ENCODE results near the gene LRRC47. TPM values are rescaled to one million over a fixed set of nuclear protein-coding genes. Genes with fewer than 3 reads are reported as not detected.
"Not testable (repeated sequence)": the region's sequence is repeated elsewhere in the genome, so short reads cannot be mapped to it uniquely, and the experiment has no call there.

LRRC47 gene
- total RNA-seq, 2 experiments from 2014 or later, result 22.0 to 23.9 TPM

DNA sequence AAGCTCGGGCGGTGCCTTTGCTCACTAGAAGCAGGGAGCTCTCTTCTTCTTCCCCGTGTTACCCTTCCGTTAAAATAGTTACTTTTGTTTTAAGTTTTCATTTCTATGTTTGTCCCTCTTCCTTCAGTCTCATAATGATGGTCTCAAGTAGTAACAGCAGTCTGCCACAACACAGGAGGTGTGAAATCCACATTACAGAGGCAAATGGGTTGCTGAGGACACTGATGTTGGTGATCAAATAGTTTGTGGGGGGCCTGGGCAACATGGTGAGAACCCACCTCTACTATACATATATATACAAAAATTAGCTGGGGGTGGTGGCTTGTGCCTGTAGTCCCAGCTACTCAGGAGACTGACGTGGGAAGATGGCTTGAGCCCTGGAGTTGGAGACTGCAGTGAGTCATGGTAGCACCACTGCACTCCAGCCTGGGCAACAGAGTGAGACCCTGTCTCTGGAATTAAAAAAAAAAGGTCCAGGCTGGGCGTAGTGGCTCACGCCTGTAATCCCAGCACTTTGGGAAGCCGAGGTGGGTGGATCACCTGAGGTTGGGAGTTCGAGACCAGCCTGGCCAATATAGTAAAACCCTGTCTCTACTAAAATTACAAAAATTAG is 14.0 kb upstream of the LRRC47 start:
- H3K36me3 Mint-ChIP-seq (ENCODE audit: low read depth); H3K27me3 Mint-ChIP-seq (ENCODE audit: low read depth); intact Hi-C loops (cut with micrococcal nuclease); H3K9me3 Mint-ChIP-seq; H3K27ac Mint-ChIP-seq; DNase-seq; H3K4me3 Mint-ChIP-seq; H3K4me1 Mint-ChIP-seq (ENCODE audit: low read depth): not testable (repeated sequence)
- CTCF ChIA-PET, result interaction anchor here (0.7 to 1.3 kb wide), 2 partner anchors 10 to 43 kb away, joined by 3 read pairs; no protein-coding TSS in a partner anchor

DNA sequence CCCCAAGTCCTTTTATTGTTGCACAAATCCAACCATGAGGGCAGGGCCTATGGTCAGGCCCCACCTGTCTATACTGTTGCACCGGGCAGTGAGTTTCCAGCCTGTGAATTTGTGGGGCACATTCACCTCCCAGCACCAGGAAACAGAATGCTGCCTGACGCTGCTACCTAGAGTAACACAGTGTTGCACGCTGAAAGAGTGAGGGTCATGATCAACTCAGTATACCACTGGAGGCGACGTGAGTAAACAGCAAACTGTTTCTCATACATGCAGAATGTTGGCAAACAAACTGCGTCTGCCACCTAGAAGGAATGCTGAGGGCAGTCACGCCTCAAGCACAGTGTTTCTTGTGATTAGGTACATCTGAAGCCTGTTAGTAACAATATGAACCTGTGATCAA is 13.4 kb upstream of the LRRC47 start:
- no peaks in the 10 kb centered on the region for H3K36me3 Mint-ChIP-seq (ENCODE audit: low read depth)
- H3K9me3 Mint-ChIP-seq, result no peaks in the 10 kb centered on the region
- DNase-seq, result no peak
- intact Hi-C loops (cut with micrococcal nuclease), result no loop called here
- no peak overlapping the region for H3K4me3 Mint-ChIP-seq
- H3K27me3 Mint-ChIP-seq (ENCODE audit: low read depth), result peaks cover under 1% of the 10 kb centered on the region
- H3K27ac Mint-ChIP-seq, result no peak overlapping the region
- no peaks in the 10 kb centered on the region for H3K4me1 Mint-ChIP-seq (ENCODE audit: low read depth)
- CTCF ChIA-PET, result interaction anchor here (0.7 kb wide), 1 partner anchor 43 kb away, joined by 3 read pairs; no protein-coding TSS in a partner anchor

DNA sequence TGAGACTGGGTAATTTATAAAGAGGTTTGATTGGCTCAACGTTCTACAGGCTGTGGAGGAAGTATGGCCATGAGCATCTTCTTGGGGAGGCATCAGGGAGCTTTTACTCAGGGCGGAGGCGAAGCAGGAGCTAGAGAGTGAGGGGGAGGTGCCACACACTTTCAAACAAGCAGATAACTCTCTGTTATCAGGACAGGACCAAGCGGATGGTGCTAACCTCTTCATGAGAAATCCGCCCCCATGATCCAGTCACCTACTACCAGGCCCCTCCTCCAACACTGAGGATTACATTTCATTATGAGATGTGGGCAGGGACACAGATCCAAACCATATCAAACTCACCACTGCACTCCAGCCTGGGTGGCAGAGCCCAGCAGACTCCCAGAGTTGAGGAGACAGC is 11.5 kb upstream of the LRRC47 start:
- CTCF ChIA-PET, result no interaction called here
- H3K4me3 Mint-ChIP-seq, result no peak overlapping the region
- no peaks in the 10 kb centered on the region for H3K4me1 Mint-ChIP-seq (ENCODE audit: low read depth)
- H3K27ac Mint-ChIP-seq, result no peak overlapping the region
- H3K9me3 Mint-ChIP-seq, result no peaks in the 10 kb centered on the region
- H3K27me3 Mint-ChIP-seq (ENCODE audit: low read depth), result peaks cover 7% of the 10 kb centered on the region
- DNase-seq, result no peak
- intact Hi-C loops (cut with micrococcal nuclease), result no loop called here
- no peaks in the 10 kb centered on the region for H3K36me3 Mint-ChIP-seq (ENCODE audit: low read depth)

DNA sequence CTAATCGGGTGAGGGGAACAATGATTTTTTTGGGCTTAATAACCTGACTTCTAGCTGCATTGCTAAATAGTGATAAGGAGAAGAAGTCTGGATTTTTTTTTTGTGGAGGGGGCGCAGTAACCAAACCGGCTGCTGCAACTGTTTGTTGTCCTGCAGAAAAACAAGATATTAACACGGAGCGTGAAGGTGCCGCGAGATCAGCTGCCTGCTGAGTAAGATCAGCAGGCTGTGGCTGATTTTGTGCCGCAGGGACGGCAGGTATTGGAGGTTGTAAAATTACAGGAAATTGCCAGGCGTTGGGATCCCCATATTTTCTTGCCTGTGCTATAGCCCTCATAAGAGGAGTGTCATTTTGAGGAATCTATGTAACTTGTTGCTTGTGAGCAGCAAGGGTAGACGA is 8.7 kb upstream of the LRRC47 start:
- Mint-ChIP-seq H3K27me3 (ENCODE audit: low read depth) (peaks cover 14% of the 10 kb centered on the region), H3K4me3 (no peak overlapping the region), H3K27ac (no peak overlapping the region), H3K4me1 (ENCODE audit: low read depth) (peaks cover 4% of the 10 kb centered on the region), H3K9me3 (no peaks in the 10 kb centered on the region), H3K36me3 (ENCODE audit: low read depth) (no peaks in the 10 kb centered on the region)
- CTCF ChIA-PET, result interaction anchor here (0.8 kb wide), 1 partner anchor 13 kb away, joined by 3 read pairs; no protein-coding TSS in a partner anchor
- intact Hi-C loops (cut with micrococcal nuclease), result no loop called here
- DNase-seq, result no peak

DNA sequence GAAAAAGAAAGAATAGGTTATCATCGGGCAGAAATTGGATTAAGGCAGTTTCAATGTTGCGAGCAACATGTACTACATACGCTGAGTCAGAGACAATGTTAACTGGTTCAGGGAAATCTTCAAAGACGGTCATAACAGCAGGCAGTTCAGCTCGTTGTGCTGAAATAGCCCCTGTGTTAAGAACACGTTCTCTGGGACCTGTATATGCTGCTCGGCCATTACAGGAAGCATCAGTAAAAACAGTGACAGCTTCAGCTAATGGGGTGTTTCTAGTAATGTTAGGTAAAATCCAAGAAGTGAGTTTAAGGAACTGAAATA is 8.3 kb upstream of the LRRC47 start:
- H3K9me3 Mint-ChIP-seq; H3K4me1 Mint-ChIP-seq (ENCODE audit: low read depth); H3K36me3 Mint-ChIP-seq (ENCODE audit: low read depth); DNase-seq; H3K27ac Mint-ChIP-seq; intact Hi-C loops (cut with micrococcal nuclease); H3K4me3 Mint-ChIP-seq: not testable (repeated sequence)
- peaks cover 17% of the 10 kb centered on the region for H3K27me3 Mint-ChIP-seq (ENCODE audit: low read depth)
- CTCF ChIA-PET, result interaction anchor here (1.3 kb wide), 1 partner anchor 26 kb away, joined by 3 read pairs; no protein-coding TSS in a partner anchor

DNA sequence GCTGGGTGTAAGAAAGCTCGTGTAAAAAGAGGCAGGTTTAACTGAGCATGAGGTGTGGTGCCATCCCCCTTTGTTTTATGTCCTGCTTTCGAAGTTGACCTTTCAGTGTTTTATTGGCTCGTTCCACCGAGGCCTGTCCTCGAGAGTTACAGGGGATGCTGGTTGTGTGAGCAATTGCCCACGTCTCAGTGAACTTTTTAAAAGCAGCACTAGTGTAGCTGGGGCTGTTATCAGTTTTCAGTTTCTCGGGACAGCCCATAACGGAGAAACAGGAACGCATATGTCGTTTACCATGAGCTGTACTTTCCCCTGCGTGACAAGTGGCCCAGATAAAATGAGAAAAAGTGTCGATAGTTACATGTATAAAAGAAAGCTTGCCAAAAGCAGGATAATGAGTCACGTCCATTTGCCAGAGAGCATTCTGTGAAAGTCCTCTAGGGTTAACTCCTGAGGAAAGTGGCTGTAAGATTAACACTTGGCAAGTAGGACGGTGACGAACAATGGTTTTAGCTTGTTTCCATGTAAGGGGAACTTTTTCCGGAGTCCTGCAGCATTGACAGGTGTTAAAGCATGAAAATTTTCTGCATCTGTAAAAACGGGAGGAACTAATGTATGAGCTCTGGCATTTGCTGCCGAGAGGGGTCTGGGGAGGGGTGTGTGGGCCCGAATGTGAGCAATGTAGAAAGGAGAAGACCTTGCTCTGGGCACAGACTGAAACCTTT is 7.8 kb upstream of the LRRC47 start:
- intact Hi-C loops (cut with micrococcal nuclease), result no loop called here
- Mint-ChIP-seq H3K4me1 (ENCODE audit: low read depth) (peaks cover 4% of the 10 kb centered on the region), H3K4me3 (no peak overlapping the region), H3K27me3 (ENCODE audit: low read depth) (peaks cover 17% of the 10 kb centered on the region), H3K9me3 (no peaks in the 10 kb centered on the region), H3K36me3 (ENCODE audit: low read depth) (no peaks in the 10 kb centered on the region), H3K27ac (no peak overlapping the region)
- CTCF ChIA-PET, result interaction anchor here (1.3 kb wide), 1 partner anchor 25 kb away, joined by 3 read pairs; no protein-coding TSS in a partner anchor
- no peak for DNase-seq

DNA sequence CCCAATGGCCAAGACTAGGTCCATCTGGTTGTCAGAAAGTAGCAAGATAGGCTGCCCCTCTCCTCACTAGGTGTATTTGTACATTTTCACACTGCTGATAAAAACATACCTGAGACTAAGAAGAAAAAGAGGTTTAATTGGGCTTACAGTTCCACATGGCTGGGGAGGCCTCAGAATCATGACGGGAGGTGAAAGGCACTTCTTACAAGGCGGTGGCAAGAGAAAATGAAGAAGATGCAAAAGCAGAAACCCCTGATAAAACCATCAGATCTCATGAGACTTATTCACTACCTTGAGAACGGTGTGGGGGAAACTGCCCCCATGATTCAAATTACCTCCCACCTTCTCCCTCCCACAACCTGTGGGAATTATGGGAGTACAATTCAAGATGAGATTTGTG is 4.5 kb upstream of the LRRC47 start:
- not testable (repeated sequence) for H3K9me3 Mint-ChIP-seq; H3K4me3 Mint-ChIP-seq; DNase-seq; H3K36me3 Mint-ChIP-seq (ENCODE audit: low read depth); H3K27ac Mint-ChIP-seq
- intact Hi-C loops (cut with micrococcal nuclease), result loop anchor here (1.0 kb wide), 1 partner anchor 24 kb away; no protein-coding TSS in a partner anchor
- Mint-ChIP-seq H3K4me1 (ENCODE audit: low read depth) (peaks cover 13% of the 10 kb centered on the region), H3K27me3 (ENCODE audit: low read depth) (peaks cover 17% of the 10 kb centered on the region)
- CTCF ChIA-PET, result interaction anchor here (0.7 kb wide), 1 partner anchor 25 kb away, joined by 3 read pairs; no protein-coding TSS in a partner anchor

DNA sequence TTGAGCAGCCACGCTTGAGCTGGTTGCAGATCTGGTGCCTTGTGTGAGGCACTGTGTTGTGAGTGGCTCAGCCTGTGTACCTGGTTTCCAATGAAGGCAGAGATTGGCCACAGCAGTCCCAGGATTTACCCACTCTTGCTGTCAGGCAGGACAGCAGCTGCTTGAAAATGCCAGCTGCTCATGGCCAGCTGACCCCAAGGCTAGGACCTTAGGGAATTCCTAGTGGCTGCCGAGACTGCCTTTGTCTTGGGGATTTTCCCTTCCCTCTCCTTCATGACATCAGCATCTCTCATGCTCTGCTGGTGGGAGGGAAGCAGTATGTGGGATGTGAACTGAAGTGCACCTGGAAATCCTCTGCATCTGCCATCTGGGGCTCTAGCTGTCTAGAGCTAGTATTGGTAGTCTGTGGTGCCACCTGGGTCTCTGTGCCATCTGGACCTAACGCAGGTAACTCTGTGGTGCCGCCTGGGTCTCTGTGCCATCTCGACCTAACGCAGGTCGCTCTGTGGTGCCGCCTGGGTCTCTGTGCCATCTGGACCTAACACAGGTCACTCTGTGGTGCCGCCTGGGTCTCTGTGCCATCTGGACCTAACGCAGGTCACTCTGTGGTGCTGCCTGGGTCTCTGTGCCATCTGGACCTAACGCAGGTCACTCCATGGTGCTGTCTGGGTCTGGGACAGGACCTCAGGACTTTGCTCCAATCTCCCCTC is 3.8 kb upstream of the LRRC47 start:
- intact Hi-C loops (cut with micrococcal nuclease), result no loop called here
- no peaks in the 10 kb centered on the region for H3K9me3 Mint-ChIP-seq
- DNase-seq, result no peak
- H3K4me1 Mint-ChIP-seq (ENCODE audit: low read depth), result peaks cover 17% of the 10 kb centered on the region
- no peak overlapping the region for H3K4me3 Mint-ChIP-seq
- CTCF ChIA-PET, result interaction anchor here (1.2 kb wide), 1 partner anchor 11 kb away, joined by 3 read pairs; no protein-coding TSS in a partner anchor
- H3K27ac Mint-ChIP-seq, result no peak overlapping the region
- H3K27me3 Mint-ChIP-seq (ENCODE audit: low read depth), result peaks cover 17% of the 10 kb centered on the region
- H3K36me3 Mint-ChIP-seq (ENCODE audit: low read depth), result peaks cover 2% of the 10 kb centered on the region

DNA sequence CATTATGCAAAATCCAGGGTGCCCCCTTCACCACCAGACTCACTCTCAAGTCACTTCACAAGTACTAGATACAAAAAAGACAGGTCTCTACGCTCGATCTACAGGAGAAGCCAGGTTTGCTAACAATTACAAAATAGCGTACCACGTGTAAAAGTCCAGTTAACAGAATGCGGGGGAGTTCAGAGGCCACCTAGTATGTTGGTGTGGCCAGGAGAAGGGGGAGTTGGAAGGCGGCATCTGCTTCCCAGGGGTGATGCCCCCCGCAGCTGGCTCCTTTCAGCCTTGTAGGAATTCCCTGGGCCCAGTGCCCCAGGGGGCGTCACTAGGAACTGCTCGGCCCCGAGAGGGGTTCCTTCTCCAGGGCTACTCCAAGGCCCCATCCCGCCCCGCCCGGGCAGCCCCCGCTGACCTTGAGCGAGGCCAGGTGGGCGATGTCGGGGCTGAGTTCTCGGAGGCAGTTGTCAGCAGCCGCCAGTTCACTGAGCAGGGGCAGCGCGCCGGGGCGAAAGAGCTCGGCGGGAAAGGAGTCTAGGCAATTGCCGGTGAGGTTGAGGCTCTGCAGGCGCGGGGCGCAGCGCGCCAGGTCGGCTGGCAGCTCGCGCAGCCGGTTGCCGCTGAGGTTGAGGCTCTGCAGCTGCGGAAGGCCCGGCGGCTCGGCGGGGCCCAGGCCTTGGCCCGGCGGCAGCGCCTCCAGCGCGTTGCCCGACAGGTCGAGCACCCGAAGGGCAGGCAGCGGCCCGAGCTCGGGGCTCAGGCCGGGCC is 664 bp downstream of the LRRC47 start:
- H3K4me3 Mint-ChIP-seq, result peak overlapping the region; percentile 83
- intact Hi-C loops (cut with micrococcal nuclease), result loop anchor here (1.0 kb wide), 6 partner anchors 23 to 304 kb away; partner anchors contain the start of genes C1orf174, CEP104, DFFB and SMIM1
- no peak for DNase-seq
- H3K36me3 Mint-ChIP-seq (ENCODE audit: low read depth), result peaks cover 3% of the 10 kb centered on the region
- CTCF ChIA-PET, result interaction anchor here (0.9 kb wide), 1 partner anchor 20 kb away, joined by 5 read pairs; no protein-coding TSS in a partner anchor
- peaks cover 3% of the 10 kb centered on the region for H3K27me3 Mint-ChIP-seq (ENCODE audit: low read depth)
- H3K27ac Mint-ChIP-seq, result no peak overlapping the region
- peaks cover 41% of the 10 kb centered on the region for H3K4me1 Mint-ChIP-seq (ENCODE audit: low read depth)
- no peaks in the 10 kb centered on the region for H3K9me3 Mint-ChIP-seq

DNA sequence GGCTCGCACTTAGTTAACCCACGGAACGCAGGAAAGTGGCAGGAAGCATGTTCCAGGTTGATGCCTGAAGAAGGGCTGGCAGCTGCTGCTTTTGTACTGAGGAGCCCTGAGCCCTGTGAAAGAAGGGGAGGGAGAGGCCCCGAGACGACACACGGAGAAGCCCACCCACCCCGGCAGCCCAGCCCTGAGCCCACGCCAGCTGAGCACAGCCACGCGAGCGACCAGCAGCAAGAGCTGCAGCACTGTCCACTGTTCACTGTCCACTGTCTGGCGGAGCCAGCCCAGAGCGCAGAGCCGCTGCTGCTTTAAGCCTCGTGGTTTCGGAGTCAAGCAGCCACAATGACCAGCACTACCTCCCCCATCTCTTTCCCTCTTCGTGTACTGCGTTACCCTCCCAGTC is 5.3 kb downstream of the LRRC47 start:
- Mint-ChIP-seq H3K27ac (no peak overlapping the region), H3K9me3 (no peaks in the 10 kb centered on the region), H3K4me3 (no peak overlapping the region), H3K36me3 (ENCODE audit: low read depth) (peaks cover 7% of the 10 kb centered on the region), H3K4me1 (ENCODE audit: low read depth) (peaks cover 42% of the 10 kb centered on the region), H3K27me3 (ENCODE audit: low read depth) (no peaks in the 10 kb centered on the region)
- intact Hi-C loops (cut with micrococcal nuclease), result no loop called here
- CTCF ChIA-PET, result no interaction called here
- DNase-seq, result no peak

DNA sequence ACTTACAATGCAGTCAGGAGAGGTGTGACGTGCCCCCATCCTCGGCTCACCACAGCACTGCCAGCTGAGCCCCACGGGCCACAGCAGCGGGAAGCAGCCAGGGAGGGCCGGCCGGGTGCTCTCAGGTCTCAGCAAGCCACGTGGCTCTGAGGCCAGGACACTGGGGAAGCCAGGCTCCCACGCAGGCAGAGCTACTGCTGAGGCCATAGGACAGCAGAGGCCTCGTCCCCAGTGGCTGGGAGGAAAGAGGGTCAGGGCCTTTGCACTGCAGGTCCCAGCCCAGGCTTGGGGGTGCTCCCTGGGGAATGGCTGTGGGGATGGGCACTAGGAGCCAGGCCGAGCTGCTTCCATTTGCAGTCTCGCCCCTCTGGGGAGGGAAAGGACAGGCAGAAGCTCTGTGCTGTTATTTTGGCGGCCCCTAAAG is 5.8 kb downstream of the LRRC47 start:
- Mint-ChIP-seq H3K4me1 (ENCODE audit: low read depth) (peaks cover 41% of the 10 kb centered on the region), H3K9me3 (no peaks in the 10 kb centered on the region), H3K36me3 (ENCODE audit: low read depth) (peaks cover 9% of the 10 kb centered on the region), H3K4me3 (no peak overlapping the region), H3K27ac (no peak overlapping the region), H3K27me3 (ENCODE audit: low read depth) (no peaks in the 10 kb centered on the region)
- intact Hi-C loops (cut with micrococcal nuclease), result no loop called here
- no peak for DNase-seq
- CTCF ChIA-PET, result no interaction called here
